PC-9 (cell line): ENCODE measurements around the gene MRPL1.

ENCODE experiments used
- CTCF ChIP-seq: fragments of 200-600 bp; sonication (generic); conservative IDR thresholded peaks from 2 replicates; pipeline ENCODE4 v1.6.1; 2017; ENCODE audit warnings: mixed run types, antibody characterized with exemption, mild to moderate bottlenecking, moderate library complexity
- EZH2 ChIP-seq: fragments of 200-600 bp; sonication (generic); IDR thresholded peaks from 2 replicates; pipeline ENCODE4 v1.8.0; 2017; ENCODE audit warnings: antibody characterized with exemption, low read depth

DNA sequence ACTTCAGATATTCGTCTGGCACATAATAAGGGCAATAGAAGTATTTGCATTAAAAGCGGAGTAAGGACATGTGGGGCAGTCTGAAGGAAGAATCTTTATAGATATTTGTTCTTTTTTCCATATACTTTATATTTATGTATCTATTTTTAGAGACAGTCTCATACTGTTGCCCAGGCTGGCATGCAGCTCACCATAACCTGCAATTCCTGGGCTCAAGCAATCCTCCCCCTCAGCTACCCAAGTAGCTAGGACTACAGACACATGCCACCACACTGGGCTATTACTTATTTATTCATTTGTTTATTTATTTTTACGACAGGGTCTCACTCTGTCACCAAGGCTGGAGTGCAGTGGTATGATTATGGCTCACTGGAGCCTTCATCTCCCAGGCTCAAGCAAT lies 16.7 kb upstream of the MRPL1 start:
- no peak for TF ChIP-seq CTCF
- TF ChIP-seq EZH2 = no peak
